Measurements from ENCODE around the gene CDH13. TPM values are rescaled to one million over a fixed set of nuclear protein-coding genes. Genes with fewer than 3 reads are reported as not detected.

The CDH13 gene
- total RNA-seq, 4 donors from 2014 or later: 6.4 to 19.7 (median 11.7) TPM

DNA sequence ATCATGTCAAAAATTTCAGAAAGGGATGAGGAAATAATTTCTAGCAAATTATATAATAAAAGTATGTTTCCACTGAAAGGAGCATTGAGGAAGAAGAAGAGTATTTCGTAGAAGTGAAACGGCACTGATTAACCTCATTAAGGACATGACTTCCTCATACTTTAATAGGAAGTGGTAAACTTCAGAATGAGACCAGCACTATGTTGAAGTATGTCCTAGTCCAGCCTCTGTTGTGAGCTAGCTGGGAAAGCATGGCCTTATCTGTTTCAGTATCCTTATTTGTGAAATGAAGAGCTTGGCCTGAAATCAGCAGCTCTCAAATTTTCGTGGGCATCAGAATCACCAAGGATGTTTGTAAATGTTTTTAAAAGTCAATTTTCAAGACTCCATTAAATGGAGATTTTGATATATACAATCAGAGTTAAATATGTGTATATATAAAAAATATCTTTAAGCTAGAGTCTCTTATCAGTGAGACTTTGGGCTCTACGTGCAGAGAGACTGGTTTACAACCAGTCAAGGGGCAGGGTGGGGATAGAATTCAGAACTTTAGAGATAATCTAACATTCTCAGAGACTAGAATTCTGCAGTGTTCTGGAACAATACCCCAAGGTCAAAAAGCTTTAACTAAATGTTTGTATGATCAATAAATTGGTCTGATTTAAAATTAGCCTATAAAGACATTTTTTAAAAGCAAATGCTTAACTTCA is 365.4 kb downstream of the CDH13 start:
- TF ChIP-seq, protein P1, sequence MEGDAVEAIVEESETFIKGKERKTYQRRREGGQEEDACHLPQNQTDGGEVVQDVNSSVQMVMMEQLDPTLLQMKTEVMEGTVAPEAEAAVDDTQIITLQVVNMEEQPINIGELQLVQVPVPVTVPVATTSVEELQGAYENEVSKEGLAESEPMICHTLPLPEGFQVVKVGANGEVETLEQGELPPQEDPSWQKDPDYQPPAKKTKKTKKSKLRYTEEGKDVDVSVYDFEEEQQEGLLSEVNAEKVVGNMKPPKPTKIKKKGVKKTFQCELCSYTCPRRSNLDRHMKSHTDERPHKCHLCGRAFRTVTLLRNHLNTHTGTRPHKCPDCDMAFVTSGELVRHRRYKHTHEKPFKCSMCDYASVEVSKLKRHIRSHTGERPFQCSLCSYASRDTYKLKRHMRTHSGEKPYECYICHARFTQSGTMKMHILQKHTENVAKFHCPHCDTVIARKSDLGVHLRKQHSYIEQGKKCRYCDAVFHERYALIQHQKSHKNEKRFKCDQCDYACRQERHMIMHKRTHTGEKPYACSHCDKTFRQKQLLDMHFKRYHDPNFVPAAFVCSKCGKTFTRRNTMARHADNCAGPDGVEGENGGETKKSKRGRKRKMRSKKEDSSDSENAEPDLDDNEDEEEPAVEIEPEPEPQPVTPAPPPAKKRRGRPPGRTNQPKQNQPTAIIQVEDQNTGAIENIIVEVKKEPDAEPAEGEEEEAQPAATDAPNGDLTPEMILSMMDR (IDR thresholded peaks at IDR 0.05; ENCODE audit: low read depth): no peak

DNA sequence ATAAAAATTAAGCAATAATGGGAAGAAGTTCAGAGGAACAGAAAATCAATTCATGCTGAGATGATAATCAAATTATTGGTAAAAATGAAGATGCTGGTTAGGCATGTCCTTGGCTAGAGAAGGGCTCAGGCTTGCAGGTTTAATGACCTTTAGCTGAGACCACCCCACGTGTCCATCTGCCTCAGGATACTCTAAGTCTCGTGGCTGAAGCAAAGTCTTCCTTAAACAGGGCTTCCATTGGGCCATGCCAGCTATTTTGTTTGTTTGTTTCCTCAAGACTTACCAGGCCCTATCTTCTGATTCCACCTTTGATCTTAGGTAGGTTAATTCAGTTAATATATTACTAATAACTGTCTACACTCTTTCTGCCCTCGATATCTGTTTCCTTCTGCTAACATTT is 366.0 kb downstream of the CDH13 start:
- TF ChIP-seq, protein P1 (IDR thresholded peaks at IDR 0.05; ENCODE audit: low read depth): no peak

DNA sequence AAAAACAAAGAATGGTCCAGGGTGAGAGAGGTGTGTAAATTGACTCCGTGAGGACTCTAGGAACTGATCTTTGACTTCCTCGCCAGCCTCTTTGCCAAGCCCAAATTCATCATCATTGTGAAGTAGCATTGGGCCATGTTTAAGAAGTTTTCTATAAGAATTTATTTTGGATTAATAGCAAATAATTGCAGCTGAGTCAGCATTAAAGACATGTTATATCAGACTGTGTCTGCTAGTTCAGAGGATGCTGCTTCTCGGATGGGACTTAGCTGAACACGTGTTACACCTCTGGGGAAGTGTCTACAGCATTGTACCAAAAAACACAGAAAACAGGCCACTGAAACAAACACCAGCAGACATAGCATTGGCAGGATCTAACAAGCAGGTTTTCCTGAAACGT is 366.6 kb downstream of the CDH13 start:
- TF ChIP-seq, protein P1 (IDR thresholded peaks at IDR 0.05; ENCODE audit: low read depth): no peak

DNA sequence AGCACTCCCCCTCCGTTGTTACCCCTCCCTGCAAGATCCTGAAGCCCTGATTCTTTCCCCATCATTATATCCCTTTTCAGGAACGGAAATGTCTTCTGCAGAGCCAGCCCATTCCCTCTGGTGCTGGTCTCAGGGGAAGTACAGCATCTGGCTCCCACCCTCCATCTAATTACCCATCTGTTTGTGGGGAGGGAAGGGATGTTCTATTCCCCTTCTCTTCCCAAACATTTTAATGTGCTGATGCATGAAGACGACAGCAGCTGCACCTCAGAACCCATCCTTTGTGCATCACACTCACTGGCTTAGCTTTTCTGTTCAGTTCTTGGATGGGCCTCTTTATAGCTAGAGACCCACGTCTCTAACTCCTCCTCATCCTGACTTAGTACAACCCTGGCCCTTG is 367.2 kb downstream of the CDH13 start:
- TF ChIP-seq, protein P1 (IDR thresholded peaks at IDR 0.05; ENCODE audit: low read depth): no peak

DNA sequence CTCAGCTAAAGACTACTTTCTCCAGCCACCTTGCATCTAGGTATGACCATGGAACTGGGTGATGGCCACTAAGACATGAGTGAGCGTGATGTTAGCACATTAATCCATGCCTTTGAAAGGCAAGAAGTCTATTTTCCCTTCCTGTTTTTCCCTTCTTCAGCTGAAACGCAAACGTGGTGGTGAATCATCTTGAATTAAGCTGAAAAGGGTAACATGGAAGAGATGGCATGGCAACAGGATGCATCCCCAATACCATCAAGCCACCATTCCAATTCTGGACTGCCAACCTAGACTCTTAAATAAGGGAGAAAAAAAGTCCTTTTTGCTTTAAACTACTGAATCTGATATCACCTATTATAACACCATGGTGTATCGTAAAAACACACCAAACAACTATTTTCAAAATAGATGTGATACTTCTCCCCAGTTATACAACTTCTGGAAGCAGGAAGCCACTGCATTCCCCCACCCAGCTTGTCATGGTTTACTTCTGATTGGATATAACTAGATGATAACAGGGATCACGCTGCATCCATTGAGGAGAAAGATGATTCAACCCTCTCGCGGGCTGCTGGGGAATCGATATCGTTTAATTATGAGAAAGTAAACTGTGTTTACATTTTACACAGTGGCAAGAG is 368.6 kb downstream of the CDH13 start:
- TF ChIP-seq, protein P1 (IDR thresholded peaks at IDR 0.05; ENCODE audit: low read depth): no peak

DNA sequence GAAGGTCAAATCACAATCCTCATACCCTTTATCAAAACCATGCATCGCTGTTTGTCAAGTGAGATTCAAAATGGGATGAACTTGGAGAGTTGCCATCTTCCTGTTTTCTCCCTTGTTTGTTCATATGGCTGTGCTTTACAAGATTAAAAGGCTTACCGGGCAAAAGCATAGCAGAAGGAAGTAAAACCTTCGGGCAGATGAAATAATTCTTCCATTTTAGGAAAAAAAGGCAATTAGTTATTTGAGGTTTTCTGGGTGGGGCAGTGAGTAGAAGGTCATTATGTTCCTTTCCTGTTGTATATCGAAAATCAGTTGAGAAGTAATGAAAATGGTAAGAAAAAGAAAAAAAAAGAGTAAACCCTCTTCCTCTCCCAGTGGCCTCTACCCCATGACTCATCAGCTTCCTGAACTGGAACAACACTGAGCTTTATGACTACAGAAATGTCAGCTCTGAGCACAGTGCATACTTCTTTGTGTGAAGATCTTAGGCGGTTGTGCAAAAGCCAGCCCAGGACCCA is 369.2 kb downstream of the CDH13 start:
- TF ChIP-seq, protein P1 (IDR thresholded peaks at IDR 0.05; ENCODE audit: low read depth): no peak

DNA sequence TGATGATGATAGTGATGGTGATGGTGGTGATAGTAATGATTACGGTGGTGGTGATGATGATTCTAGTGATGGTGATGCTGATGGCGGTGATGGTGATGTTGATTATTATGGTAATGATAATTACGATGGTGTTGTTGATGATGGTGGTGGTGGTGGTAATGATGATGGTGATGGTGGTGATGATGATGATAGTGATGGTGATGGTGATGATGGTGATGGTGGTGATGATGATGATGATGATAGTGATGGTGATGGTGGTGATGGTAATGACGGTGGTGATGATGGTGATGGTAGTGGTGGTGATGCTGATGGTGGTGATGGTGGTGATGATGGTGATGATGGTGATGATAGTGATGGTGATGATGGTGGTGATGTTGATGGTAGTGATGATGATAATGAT is 370.0 kb downstream of the CDH13 start:
- TF ChIP-seq, protein P1 (IDR thresholded peaks at IDR 0.05; ENCODE audit: low read depth): no peak
